ENCODE results near the gene TPM2. TPM values are rescaled to one million over a fixed set of nuclear protein-coding genes. Genes with fewer than 3 reads are reported as not detected.

TPM2 gene
- total RNA-seq, 1 donor from 2014 or later = 161 TPM

GRCh38 chr9:35734096-35734495 is 44.4 kb upstream of the TPM2 start:
- no peaks in the 10 kb centered on the region for H3K9me3 ChIP-seq
- H3K27me3 ChIP-seq = no peaks in the 10 kb centered on the region
- DNase-seq (no peak), ATAC-seq (no peak)
- intact Hi-C loops (cut with DNase I) = no loop called here
- peak overlapping the region; percentile 64 for H3K4me3 ChIP-seq
- no peak for TF ChIP-seq CTCF (IDR thresholded peaks at IDR 0.05)
- peaks cover 52% of the 10 kb centered on the region for H3K36me3 ChIP-seq
- H3K27ac ChIP-seq = peak overlapping the region; percentile 96
- peaks cover 34% of the 10 kb centered on the region for H3K4me1 ChIP-seq

GRCh38 chr9:35732800-35733541 is 43.2 kb upstream of the TPM2 start:
- Histone ChIP-seq H3K4me1 (peaks cover 46% of the 10 kb centered on the region), H3K9me3 (no peaks in the 10 kb centered on the region), H3K27me3 (no peaks in the 10 kb centered on the region), H3K4me3 (peak overlapping the region; percentile 64), H3K27ac (peak overlapping the region; percentile 96), H3K36me3 (peaks cover 40% of the 10 kb centered on the region)
- intact Hi-C loops (cut with DNase I) = no loop called here
- no peak for DNase-seq
- no peak for TF ChIP-seq CTCF (IDR thresholded peaks at IDR 0.05)
- no peak for ATAC-seq

GRCh38 chr9:35732185-35732799 is 42.6 kb upstream of the TPM2 start, which contains the start of the genes CREB3 and TLN1:
CREB3 (plus strand) TSS chr9:35732666; CDS start chr9:35732773, 107 bp downstream.
TLN1 (minus strand) TSS chr9:35732195; CDS start chr9:35725694, 6,501 bp downstream.
- peaks cover 34% of the 10 kb centered on the region for H3K36me3 ChIP-seq
- H3K4me3 ChIP-seq = peak within 1 kb of the TSS; percentile 64
- no peak for TF ChIP-seq CTCF (IDR thresholded peaks at IDR 0.05)
- H3K9me3 ChIP-seq = no peaks in the 10 kb centered on the region
- peak within 1 kb of the TSS; percentile 96 for H3K27ac ChIP-seq
- no peaks in the 10 kb centered on the region for H3K27me3 ChIP-seq
- DNase-seq (peak; percentile 99), ATAC-seq (peak; percentile 91)
- intact Hi-C loops (cut with DNase I) = no loop called here
- peaks cover 52% of the 10 kb centered on the region for H3K4me1 ChIP-seq

GRCh38 chr9:35731415-35732184 is 41.9 kb upstream of the TPM2 start:
- H3K4me3 ChIP-seq = peak overlapping the region; percentile 64
- H3K9me3 ChIP-seq = no peaks in the 10 kb centered on the region
- ATAC-seq = no peak
- DNase-seq = no peak
- TF ChIP-seq CTCF (IDR thresholded peaks at IDR 0.05) = no peak
- intact Hi-C loops (cut with DNase I) = no loop called here
- peaks cover 59% of the 10 kb centered on the region for H3K4me1 ChIP-seq
- peak overlapping the region; percentile 96 for H3K27ac ChIP-seq
- peaks cover 27% of the 10 kb centered on the region for H3K36me3 ChIP-seq
- H3K27me3 ChIP-seq = no peaks in the 10 kb centered on the region

GRCh38 chr9:35730486-35730854 is 40.7 kb upstream of the TPM2 start:
- intact Hi-C loops (cut with DNase I) = no loop called here
- Histone ChIP-seq H3K4me3 (peak overlapping the region; percentile 64), H3K27me3 (no peaks in the 10 kb centered on the region), H3K36me3 (peaks cover 24% of the 10 kb centered on the region), H3K9me3 (no peaks in the 10 kb centered on the region), H3K27ac (peak overlapping the region; percentile 96), H3K4me1 (peaks cover 65% of the 10 kb centered on the region)
- TF ChIP-seq CTCF (IDR thresholded peaks at IDR 0.05) = no peak
- ATAC-seq (no peak), DNase-seq (no peak)

Data from upper lobe of right lung (tissue), 1 donor.